GM13976 (cell line): ENCODE measurements around the gene MRPS34.

ENCODE experiments used
- DNase-seq: peaks from one replicate; pipeline ENCODE4 v3.0.0; 2012; ENCODE audit warnings: low spot score
- CTCF ChIP-seq: IDR thresholded peaks from 2 replicates; pipeline ENCODE4 v1.5.1; 2012; ENCODE audit warnings: borderline replicate concordance, mild to moderate bottlenecking; ENCODE audit not compliant: insufficient read depth; ENCODE audit errors: extremely low read depth, missing control alignments, control extremely low read depth
- in situ Hi-C: fragments of 300-500 bp; cut with MboI; formaldehyde crosslinking; loops from one replicate; pipeline ENCODE4 v1.12.0; 2022; ENCODE audit warnings: low sequenced_read_pairs, mixed read lengths, inconsistent platforms; ENCODE audit not compliant: unreplicated experiment

Gene MRPS34

GRCh38 chr16:1818204-1818872 is 45.4 kb upstream of the MRPS34 start:
- no peak for TF ChIP-seq CTCF
- in situ Hi-C loops = no loop called here
- DNase-seq = no peak

GRCh38 chr16:1817716-1818115 is 44.8 kb upstream of the MRPS34 start:
- DNase-seq = no peak
- TF ChIP-seq CTCF = no peak
- in situ Hi-C loops = no loop called here

- no peak for DNase-seq
- in situ Hi-C loops = no loop called here
- TF ChIP-seq CTCF = no peak
These were observed 44.3 kb upstream of the MRPS34 start for GRCh38 chr16:1817276-1817589.

- no peak for TF ChIP-seq CTCF
- no peak for DNase-seq
- in situ Hi-C loops = no loop called here
These were observed 43.7 kb upstream of the MRPS34 start for GRCh38 chr16:1816396-1817275.

GRCh38 chr16:1815461-1815860 is 42.5 kb upstream of the MRPS34 start:
- DNase-seq = no peak
- in situ Hi-C loops = no loop called here
- no peak for TF ChIP-seq CTCF

GRCh38 chr16:1812732-1813163 is 39.8 kb upstream of the MRPS34 start:
- peak; percentile 22 for TF ChIP-seq CTCF
- in situ Hi-C loops = no loop called here
- peak; percentile 59 for DNase-seq
